Activated naive CD4-positive, alpha-beta T cell treated with anti-CD3 and anti-CD28 coated beads, Interleukin-2, amount 50 U/mL, for 16 hours (primary cell): ENCODE measurements around the gene CBARP.

ENCODE experiments used
- DNase-seq: peaks from one replicate; pipeline ENCODE4 v3.0.0-alpha.2; 2020

CBARP gene

GRCh38 chr19:1238369-1239303 lies 831 bp upstream of the CBARP start:
- no peak for DNase-seq

- no peak for DNase-seq
These were observed 662 bp downstream of the CBARP start for GRCh38 chr19:1237027-1237659.

- no peak for DNase-seq
These were observed 1.2 kb downstream of the CBARP start for GRCh38 chr19:1236576-1236975.

- no peak for DNase-seq
These were observed 1.9 kb downstream of the CBARP start for GRCh38 chr19:1235625-1236538.

- no peak for DNase-seq
These were observed 2.8 kb downstream of the CBARP start for GRCh38 chr19:1234955-1235380.

GRCh38 chr19:1234051-1234954 lies 3.5 kb downstream of the CBARP start:
- DNase-seq, result no peak

GRCh38 chr19:1233115-1233667 lies 4.6 kb downstream of the CBARP start:
- no peak for DNase-seq

- DNase-seq, result no peak
These were observed 5.1 kb downstream of the CBARP start for GRCh38 chr19:1232652-1233072.

GRCh38 chr19:1231729-1232637 lies 5.8 kb downstream of the CBARP start:
- no peak for DNase-seq

- no peak for DNase-seq
These were observed 6.9 kb downstream of the CBARP start for GRCh38 chr19:1230783-1231489.

- no peak for DNase-seq
These were observed 7.7 kb downstream of the CBARP start for GRCh38 chr19:1229924-1230782.

- no peak for DNase-seq
These were observed 8.5 kb downstream of the CBARP start for GRCh38 chr19:1229056-1229923.

GRCh38 chr19:1228161-1228957 lies 9.4 kb downstream of the CBARP start:
- DNase-seq, result no peak

GRCh38 chr19:1227304-1228054 lies 10.3 kb downstream of the CBARP start:
- DNase-seq, result no peak

- no peak for DNase-seq
These were observed 11.1 kb downstream of the CBARP start for GRCh38 chr19:1226522-1227303.

- no peak for DNase-seq
These were observed 11.6 kb downstream of the CBARP start for GRCh38 chr19:1226227-1226518.
